MM.1S (cell line): Measurements from ENCODE around the gene MAGEA10.

Source experiments
- EZH2 ChIP-seq: fragments of 300-600 bp; sonication (generic); optimal IDR thresholded peaks from 2 replicates; pipeline ENCODE3; 2017; ENCODE audit warnings: low read depth, mild to moderate bottlenecking, antibody characterized with exemption, low read length, mixed read lengths
- TF ChIP-seq, protein P1 (sequence below): fragments of 300-600 bp; sonication (generic); IDR thresholded peaks from 2 replicates; pipeline ENCODE4 v1.5.1; 2016; ENCODE audit warnings: antibody characterized with exemption, low read length, mixed read lengths

DNA sequence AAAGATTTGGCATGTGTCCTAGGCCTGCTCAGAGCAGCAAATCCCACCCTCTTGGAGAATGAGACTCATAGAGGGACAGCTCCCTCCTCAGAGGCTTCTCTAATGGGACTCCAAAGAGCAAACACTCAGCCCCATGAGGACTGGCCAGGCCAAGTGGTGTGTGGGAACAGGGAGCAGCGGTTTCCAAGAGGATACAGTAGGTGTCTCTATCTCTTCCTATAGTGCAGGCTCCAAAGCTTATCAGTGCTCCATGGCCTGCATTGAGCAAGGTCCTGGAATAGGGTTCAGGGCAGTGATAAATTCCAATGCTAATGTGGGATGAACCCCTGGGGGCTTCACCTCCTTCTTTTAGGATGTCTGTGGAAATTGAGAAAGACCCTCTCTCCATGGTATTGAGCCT lies 15.7 kb upstream of the MAGEA10 start:
- TF ChIP-seq, protein P1, sequence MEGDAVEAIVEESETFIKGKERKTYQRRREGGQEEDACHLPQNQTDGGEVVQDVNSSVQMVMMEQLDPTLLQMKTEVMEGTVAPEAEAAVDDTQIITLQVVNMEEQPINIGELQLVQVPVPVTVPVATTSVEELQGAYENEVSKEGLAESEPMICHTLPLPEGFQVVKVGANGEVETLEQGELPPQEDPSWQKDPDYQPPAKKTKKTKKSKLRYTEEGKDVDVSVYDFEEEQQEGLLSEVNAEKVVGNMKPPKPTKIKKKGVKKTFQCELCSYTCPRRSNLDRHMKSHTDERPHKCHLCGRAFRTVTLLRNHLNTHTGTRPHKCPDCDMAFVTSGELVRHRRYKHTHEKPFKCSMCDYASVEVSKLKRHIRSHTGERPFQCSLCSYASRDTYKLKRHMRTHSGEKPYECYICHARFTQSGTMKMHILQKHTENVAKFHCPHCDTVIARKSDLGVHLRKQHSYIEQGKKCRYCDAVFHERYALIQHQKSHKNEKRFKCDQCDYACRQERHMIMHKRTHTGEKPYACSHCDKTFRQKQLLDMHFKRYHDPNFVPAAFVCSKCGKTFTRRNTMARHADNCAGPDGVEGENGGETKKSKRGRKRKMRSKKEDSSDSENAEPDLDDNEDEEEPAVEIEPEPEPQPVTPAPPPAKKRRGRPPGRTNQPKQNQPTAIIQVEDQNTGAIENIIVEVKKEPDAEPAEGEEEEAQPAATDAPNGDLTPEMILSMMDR: no peak
- TF ChIP-seq EZH2: no peak
